ENCODE data around the gene COL4A2.

DNA sequence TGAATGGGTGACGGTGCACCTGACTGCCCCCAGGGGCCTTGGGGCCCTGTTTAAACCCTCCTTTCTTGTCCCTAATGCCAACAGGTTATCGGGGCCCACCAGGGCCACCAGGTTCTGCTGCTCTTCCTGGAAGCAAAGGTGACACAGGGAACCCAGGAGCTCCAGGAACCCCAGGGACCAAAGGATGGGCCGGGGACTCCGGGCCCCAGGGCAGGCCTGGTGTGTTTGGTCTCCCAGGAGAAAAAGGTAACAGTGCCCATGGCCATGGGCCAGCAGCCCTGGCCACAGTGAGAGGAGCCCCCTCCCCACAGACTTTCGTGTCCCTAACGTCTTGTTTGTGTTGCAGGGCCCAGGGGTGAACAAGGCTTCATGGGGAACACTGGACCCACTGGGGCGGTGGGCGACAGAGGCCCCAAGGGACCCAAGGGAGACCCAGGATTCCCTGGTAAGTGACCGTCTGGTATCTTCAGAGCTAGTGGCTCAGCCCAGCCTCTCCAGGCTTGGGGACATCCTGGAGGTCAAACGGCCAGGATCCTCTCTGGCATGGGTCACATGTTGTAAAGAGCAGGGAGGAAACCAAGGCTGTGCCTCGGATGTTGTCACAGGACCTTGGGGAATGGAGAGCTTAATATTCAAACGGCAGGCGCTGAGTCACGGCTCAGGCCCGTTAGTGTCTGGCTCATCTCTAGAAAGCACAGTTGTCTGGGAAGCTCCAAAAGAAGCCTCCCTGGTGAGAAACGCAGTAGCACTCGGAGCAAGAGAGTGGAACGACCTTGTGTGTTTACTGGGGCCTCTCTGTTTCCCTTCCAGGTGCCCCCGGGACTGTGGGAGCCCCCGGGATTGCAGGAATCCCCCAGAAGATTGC is 196.2 kb downstream of the COL4A2 start:
- no peak for TF ChIP-seq CBX8 (IDR thresholded peaks at IDR 0.05)
- TF ChIP-seq MAFK (IDR thresholded peaks at IDR 0.05; ENCODE audit: partially characterized antibody): no peak
- TF ChIP-seq CEBPB (IDR thresholded peaks at IDR 0.05): no peak
- no peak for TF ChIP-seq CTCF (IDR thresholded peaks at IDR 0.05)
- TF ChIP-seq POLR2A (IDR thresholded peaks at IDR 0.05; ENCODE audit: low read length): no peak
